ENCODE results near the gene VPS13C. TPM values are rescaled to one million over a fixed set of nuclear protein-coding genes. Genes with fewer than 3 reads are reported as not detected.

The VPS13C gene
- total RNA-seq, result 100 TPM
- long read RNA-seq, partial matches to known transcripts, result 23 of 32 reads
- long read RNA-seq, other reads (novel, unspliced or antisense), result 8 of 32 reads

GRCh38 chr15:62060113-62060895, at the start of gene VPS13C:
Gene VPS13C (minus strand): TSS chr15:62060447. CDS start chr15:62060374, 73 bp downstream.
- ATAC-seq (peak; percentile 97 to 99), DNase-seq (peak; percentile 95)
- Histone ChIP-seq H3K4me1 (peaks cover 36% of the 10 kb centered on the region), H3K36me3 (no peaks in the 10 kb centered on the region), H3K27ac (peak within 1 kb of the TSS; percentile 98), H3K4me3 (peak within 1 kb of the TSS; percentile 96), H3K27me3 (ENCODE audit: low read depth) (no peaks in the 10 kb centered on the region), H3K9me3 (no peaks in the 10 kb centered on the region)
- TF ChIP-seq CTCF (IDR thresholded peaks at IDR 0.05), result peak; percentile 87
- intact Hi-C loops (cut with DNase I), result no loop called here

GRCh38 chr15:62109437-62109836, 49.2 kb upstream of the VPS13C start:
- Histone ChIP-seq H3K27me3 (ENCODE audit: low read depth) (no peaks in the 10 kb centered on the region), H3K4me3 (no peak overlapping the region), H3K4me1 (no peaks in the 10 kb centered on the region), H3K9me3 (no peaks in the 10 kb centered on the region), H3K27ac (no peak overlapping the region), H3K36me3 (no peaks in the 10 kb centered on the region)
- ATAC-seq (no peak), DNase-seq (no peak)
- intact Hi-C loops (cut with DNase I), result no loop called here
- TF ChIP-seq CTCF (IDR thresholded peaks at IDR 0.05), result no peak

- no peak for DNase-seq
- intact Hi-C loops (cut with DNase I), result no loop called here
- Histone ChIP-seq H3K27ac (no peak overlapping the region), H3K36me3 (no peaks in the 10 kb centered on the region), H3K9me3 (no peaks in the 10 kb centered on the region), H3K4me3 (no peak overlapping the region), H3K4me1 (no peaks in the 10 kb centered on the region), H3K27me3 (ENCODE audit: low read depth) (no peaks in the 10 kb centered on the region)
- no peak for TF ChIP-seq CTCF (IDR thresholded peaks at IDR 0.05)
- ATAC-seq, result no peak
Measured at GRCh38 chr15:62108411-62108810, 48.2 kb upstream of the VPS13C start.

- no peak overlapping the region for H3K27ac ChIP-seq
- no peaks in the 10 kb centered on the region for H3K9me3 ChIP-seq
- H3K4me3 ChIP-seq, result no peak overlapping the region
- no peak for DNase-seq
- intact Hi-C loops (cut with DNase I), result no loop called here
- no peak for TF ChIP-seq CTCF (IDR thresholded peaks at IDR 0.05)
- no peaks in the 10 kb centered on the region for H3K4me1 ChIP-seq
- H3K27me3 ChIP-seq (ENCODE audit: low read depth), result no peaks in the 10 kb centered on the region
- ATAC-seq, result no peak
- H3K36me3 ChIP-seq, result no peaks in the 10 kb centered on the region
Measured at GRCh38 chr15:62107571-62108121, 47.4 kb upstream of the VPS13C start.

- no peaks in the 10 kb centered on the region for H3K27me3 ChIP-seq (ENCODE audit: low read depth)
- TF ChIP-seq CTCF (IDR thresholded peaks at IDR 0.05), result no peak
- DNase-seq (no peak), ATAC-seq (no peak)
- H3K4me3 ChIP-seq, result no peak overlapping the region
- no peaks in the 10 kb centered on the region for H3K4me1 ChIP-seq
- H3K27ac ChIP-seq, result no peak overlapping the region
- no peaks in the 10 kb centered on the region for H3K36me3 ChIP-seq
- no peaks in the 10 kb centered on the region for H3K9me3 ChIP-seq
- intact Hi-C loops (cut with DNase I), result no loop called here
Measured at GRCh38 chr15:62106096-62106495, 45.8 kb upstream of the VPS13C start.

All from lower lobe of right lung (tissue), 2 donors.